ENCODE measurements around the gene C9. TPM values are rescaled to one million over a fixed set of nuclear protein-coding genes. Genes with fewer than 3 reads are reported as not detected.
A peak's percentile ranks its signal among the peaks of the same experiment; 100 is the strongest.
"Not testable (repeated sequence)": the region's sequence is repeated elsewhere in the genome, so short reads cannot be mapped to it uniquely, and the experiment has no call there.

C9 gene
- total RNA-seq, 1 donor, result not detected

- DNase-seq (ENCODE audit: low read depth in 2 of 3, low spot score in 2 of 3), result peak in 1 of 3 donors; percentile 56
Observed at GRCh38 chr5:39270225-39270848, 94.0 kb downstream of the C9 start.

DNA sequence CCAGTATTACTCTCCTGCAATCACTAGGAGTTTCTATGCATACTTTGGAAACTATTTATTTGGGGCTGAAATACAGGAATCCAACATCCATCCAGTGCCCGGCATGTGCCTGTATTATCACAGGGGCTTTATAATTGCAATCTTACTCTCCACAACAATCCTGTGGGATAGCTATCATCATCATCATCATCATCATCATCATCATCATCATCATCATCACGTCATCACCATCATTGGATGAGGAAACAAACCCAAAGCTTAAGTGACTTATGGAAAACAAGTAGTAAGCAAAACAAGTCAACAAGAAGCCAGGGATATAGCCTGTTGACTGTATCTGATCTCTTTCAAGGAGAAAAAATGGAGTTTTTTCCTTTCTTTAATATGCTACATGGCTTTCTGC, 97.1 kb downstream of the C9 start:
- no peak for DNase-seq (ENCODE audit: low read depth in 2 of 3, low spot score in 2 of 3)

- no peak for DNase-seq (ENCODE audit: low read depth in 2 of 3, low spot score in 2 of 3)
Observed at GRCh38 chr5:39266442-39266841, 97.9 kb downstream of the C9 start.

DNA sequence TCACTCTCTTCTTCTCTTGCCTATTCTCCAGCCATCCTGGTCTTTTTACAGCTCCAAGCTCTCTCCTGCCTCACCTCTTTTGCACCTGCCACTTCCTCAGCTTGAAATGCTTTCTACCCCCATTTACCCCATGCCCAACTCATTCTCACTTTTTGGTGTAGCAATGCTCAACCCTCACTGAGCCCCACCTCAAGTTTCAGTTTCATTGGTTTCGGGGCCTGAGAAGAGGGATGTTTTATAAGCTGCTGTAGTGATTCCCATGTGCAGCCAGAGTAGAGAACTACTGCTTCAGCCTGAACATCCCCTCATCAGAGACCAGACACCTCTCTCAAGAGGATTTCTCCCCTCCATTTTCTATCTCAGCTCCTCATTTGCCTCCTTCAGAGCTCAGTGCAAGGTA, 99.8 kb downstream of the C9 start:
- DNase-seq (ENCODE audit: low read depth in 2 of 3, low spot score in 2 of 3), result no peak

- no peak for DNase-seq (ENCODE audit: low read depth in 2 of 3, low spot score in 2 of 3)
Observed at GRCh38 chr5:39262981-39263380, 101.3 kb downstream of the C9 start.

DNA sequence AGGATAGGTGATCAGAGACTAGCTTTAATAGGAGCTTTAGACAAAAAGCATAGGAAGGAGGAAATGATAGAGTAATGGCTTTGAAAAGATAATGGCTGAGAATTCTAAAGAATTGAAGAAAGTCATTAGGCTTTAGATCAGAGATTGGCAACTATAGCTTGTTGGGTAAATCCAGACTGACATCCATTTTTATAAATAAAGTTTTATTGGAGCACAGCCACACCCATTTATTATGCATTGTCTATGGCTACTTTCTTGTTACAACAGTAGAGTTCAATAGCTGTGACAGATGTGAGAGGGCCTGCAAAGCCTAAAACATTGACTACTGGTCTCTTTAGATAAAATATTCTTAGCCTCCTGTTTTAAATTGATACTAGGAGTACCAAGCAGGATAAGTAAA, 104.2 kb downstream of the C9 start:
- no peak for DNase-seq (ENCODE audit: low read depth in 2 of 3, low spot score in 2 of 3)

DNA sequence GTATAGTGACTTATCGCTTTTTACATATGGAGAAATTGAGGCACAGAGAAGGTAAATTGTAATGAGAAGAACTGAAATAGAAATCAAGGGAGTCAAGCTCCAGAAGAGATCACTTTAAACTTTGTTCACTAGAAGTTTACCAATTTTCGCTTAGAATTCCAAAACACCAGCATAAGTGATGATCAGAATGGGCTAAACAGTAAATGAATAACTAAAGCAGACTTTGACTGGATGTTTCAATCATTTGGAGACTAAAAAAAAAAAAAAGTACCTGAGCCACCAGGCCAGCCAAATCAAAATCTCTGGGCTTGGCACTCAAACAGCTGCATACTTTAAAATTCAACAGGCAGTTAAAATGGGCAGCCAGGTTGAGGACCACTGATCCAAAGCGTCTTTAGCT, 106.7 kb downstream of the C9 start:
- no peak for DNase-seq (ENCODE audit: low read depth in 2 of 3, low spot score in 2 of 3)

DNA sequence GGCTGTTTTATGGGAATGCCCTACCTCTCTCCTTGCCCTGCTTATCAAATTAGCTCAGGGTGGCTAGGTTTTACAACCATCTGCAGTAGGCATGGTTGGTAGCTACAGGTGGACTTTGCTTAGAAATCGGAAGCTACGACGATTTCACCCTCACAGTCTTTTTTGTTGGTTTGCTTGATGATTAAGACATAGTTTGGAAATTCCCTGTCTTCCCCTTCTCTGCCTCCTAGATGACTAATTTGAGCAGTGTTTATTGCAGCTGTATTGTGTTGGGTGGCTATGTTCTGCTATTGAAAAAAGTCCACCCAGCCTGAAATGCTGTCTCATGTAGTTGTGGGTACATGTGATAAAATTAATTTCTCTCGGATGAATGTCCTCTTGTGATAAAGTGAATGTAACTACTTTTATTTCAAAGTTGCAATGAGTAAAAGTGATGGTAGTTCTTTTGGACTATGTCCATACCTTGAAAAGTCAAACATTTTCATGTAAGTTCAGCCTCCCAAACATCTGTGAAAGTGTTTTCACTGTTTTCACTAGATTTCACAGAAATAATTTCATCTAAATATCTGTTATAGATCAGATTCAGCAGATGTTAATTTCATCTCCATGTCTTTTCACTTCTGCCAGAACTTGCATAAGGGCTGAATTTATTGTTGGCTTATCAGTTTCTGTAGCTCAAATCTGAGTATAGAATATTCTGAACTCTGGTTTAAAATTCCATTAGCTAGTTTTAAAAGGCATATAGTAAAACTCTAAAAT, 107.6 kb downstream of the C9 start:
- peak in 2 of 3 donors; percentile 86 to 88 for DNase-seq (ENCODE audit: low read depth in 2 of 3, low spot score in 2 of 3)

- no peak for DNase-seq (ENCODE audit: low read depth in 2 of 3, low spot score in 2 of 3)
Observed at GRCh38 chr5:39255406-39255805, 108.9 kb downstream of the C9 start.

DNA sequence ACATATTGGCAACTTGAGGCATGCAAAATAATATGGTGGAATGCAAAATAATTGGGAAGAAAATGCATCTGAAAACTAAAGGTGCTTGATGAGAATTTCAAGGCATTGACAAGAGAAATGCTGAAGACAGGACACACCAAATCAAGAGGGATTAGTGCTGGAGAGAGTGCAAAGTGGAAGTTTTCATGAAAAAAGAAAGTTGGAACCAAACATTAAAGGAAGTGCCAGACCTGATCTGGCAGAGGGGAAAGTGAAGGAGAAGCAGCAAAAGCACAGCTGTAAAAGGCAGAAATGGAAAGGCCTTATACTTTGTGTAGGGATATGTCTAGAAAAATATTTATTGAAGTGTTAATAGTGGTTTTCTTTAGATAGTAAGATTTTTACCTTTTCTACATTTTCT, 109.6 kb downstream of the C9 start:
- DNase-seq (ENCODE audit: low read depth in 2 of 3, low spot score in 2 of 3), result no peak

DNA sequence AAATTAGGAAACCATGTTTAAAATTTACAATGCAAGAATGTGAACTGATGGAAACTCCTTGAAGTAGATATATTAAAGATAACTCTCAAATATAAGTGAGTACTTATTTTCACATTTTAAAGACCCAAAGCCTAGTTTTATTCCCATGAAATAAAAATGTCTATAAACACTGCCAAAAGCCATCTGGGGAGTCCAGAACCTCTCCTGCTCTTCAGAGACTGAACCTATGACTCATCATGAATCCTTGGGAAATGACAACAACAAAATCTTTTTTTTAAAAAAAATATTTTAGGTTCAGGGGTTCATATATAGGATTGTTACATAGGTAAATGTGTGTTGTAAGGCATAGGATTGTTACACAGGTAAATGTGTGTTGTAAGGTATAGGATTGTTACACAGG, 111.1 kb downstream of the C9 start:
- DNase-seq (ENCODE audit: low read depth in 2 of 3, low spot score in 2 of 3), result no peak

DNA sequence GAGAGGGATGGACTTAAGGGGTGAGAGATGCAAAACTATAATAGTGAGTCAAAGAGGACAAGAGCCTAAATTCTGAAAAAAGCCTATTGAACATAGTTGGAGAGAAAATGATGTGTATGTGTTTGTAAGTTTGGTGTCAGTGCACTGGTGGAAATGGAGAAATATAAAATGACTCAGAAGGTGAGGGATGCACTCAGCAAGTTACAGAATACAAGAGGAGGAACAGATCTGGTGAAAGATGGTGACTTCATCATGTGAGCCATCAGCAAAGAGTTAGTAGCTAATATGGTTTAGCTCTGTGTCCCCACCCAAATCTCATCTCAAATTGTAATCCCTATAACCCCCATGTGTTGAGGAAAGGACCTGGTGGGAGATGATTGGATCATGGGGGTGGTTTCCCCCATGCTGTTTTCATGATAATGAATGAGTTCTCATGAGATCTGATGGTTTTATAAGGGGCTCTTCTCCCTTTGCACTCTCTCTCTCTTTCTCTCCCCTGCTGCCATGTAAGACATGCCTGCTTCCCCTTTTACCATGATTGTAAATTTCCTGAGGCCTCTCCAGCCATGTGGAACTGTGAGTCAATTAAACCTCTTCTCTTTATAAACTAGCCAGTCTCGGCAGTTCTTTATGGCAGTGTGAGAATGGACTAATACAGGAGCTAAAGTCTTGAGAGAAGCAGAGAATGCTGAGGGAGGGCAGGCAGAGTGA, 114.6 kb downstream of the C9 start:
- DNase-seq (ENCODE audit: low read depth in 2 of 3, low spot score in 2 of 3), result no peak

DNA sequence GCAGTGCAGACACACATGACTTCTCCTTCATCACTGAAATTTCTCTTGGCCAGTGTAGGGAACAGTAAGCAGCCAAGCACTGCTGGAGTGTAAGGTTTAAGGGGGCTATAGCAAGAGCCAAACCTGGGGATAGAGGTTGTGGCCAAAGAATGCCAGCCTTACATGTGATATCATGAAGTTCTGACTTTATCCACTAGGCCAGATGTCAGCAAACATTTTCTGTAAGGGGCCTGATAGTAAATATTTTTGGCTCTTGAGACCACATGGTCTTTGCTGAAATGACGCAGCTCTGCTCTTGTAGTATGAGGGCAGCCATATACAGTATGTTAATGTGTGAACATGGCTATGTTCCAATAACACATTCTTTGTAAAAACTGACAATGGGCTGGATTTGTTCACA, 115.2 kb downstream of the C9 start:
- no peak for DNase-seq (ENCODE audit: low read depth in 2 of 3, low spot score in 2 of 3)

DNA sequence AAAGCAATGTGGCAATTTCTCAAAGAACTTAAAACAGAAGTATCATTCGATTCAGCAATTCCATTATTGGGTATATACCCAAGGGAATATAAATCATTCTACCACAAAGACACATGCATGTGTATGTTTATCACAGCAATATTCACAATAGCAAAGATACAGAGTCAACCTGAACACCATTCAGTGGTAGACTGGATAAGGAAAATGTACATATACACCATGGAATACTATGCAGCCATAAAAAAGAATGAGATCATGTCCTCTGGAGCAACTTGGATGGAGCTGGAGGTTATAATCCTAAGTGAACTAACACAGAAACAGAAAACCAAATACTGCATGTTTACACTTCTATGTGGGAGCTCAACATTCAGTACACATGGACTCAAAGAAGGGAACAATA, 123.5 kb downstream of the C9 start:
- no peak for DNase-seq (ENCODE audit: low read depth in 2 of 3, low spot score in 2 of 3)

GRCh38 chr5:39238366-39239105, 125.8 kb downstream of the C9 start:
- DNase-seq (ENCODE audit: low read depth in 2 of 3, low spot score in 2 of 3), result no peak

DNA sequence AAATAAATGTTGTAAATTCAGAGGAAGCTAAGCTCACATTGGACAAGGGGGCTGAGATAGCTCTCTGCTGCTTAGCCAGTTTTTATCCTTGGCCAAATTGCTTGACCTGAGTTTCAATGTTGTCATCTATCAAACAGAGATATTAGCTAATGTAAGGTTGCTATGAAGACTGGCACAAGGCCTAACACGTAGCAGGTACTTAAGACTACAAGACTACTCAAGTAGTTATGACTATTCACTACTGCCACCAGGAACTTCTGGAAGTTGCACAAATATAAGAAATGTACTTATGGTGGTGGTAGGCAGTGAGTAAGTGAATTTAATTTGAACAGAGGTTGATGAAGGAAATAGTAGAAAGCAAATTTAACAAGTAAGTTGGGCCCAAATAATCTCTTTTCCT, 127.6 kb downstream of the C9 start:
- DNase-seq (ENCODE audit: low read depth in 2 of 3, low spot score in 2 of 3), result no peak

DNA sequence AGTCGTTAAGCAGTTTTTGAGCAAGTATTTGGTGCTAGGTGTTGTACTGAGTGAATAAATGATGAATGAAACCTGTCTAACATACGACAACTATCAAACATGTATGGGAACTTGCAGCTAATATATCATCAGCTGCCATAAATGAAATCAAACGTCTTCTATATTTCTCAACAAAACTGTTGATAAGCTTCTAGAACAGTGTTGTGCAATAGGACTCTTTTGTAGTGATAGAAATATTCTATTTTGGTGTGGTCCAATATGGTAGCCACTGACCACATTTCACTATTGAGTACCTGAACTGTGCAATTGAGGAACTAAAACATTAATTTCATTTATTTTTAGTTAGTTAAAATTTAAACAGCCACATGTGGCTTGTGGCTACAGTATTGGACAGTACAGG, 128.6 kb downstream of the C9 start:
- DNase-seq (ENCODE audit: low read depth in 2 of 3, low spot score in 2 of 3), result no peak

- DNase-seq (ENCODE audit: low read depth in 2 of 3, low spot score in 2 of 3), result not testable (repeated sequence)
Observed at GRCh38 chr5:39234494-39234893, 129.8 kb downstream of the C9 start.
